ENCODE results near the gene TRAPPC2L.

TRAPPC2L gene

GRCh38 chr16:88911136-88911945, 54.4 kb downstream of the TRAPPC2L start:
- peak; percentile 25 for DNase-seq

GRCh38 chr16:88911946-88912310, 55.0 kb downstream of the TRAPPC2L start:
- no peak for DNase-seq
